ENCODE data around the gene ZNF281. TPM values are rescaled to one million over a fixed set of nuclear protein-coding genes. Genes with fewer than 3 reads are reported as not detected.

ZNF281 gene
- total RNA-seq, 1 experiment from 2014 or later = 31.3 TPM

DNA sequence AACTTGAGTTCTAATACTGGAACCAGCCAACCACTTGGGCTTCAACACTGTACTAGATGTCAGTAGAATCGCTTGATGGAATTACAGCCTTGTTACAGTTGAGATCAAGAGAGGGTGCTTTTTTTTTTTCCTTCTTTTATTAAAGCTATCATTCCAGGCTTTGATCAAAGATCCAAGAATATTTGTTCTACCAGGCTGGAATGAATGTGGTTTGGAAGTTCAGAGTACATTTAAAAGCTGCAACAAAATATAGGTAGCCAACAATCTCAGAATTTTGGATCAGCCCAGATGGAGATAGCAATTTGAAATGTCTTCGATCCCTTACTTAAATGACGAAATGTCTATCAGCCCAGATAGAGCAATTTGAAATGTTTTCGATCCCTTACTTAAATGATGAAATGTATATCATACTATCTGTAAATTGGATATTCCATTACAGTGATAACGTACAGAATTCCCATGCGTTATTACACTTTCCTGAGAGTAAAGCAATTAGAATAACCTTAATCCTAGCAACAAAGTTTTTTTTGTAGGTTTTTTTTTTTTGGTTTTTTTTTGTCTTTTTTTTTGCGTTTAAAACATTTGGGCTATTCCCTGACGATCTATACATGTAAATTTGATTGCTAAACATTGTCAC is 3.6 kb downstream of the ZNF281 start:
- CTCF ChIA-PET = no interaction called here
- H3K36me3 ChIP-seq (ENCODE audit: control insufficient read depth, insufficient read depth, low read length) = no peaks in the 10 kb centered on the region; the same call in 1 of the 2 replicates
- intact Hi-C loops (cut with micrococcal nuclease; ENCODE audit: unreplicated experiment) = no loop called here
- H3K4me1 ChIP-seq = peaks cover 21% of the 10 kb centered on the region; the same call in 1 of the 2 replicates
- DNase-seq = no peak
- TF ChIP-seq, protein P1, sequence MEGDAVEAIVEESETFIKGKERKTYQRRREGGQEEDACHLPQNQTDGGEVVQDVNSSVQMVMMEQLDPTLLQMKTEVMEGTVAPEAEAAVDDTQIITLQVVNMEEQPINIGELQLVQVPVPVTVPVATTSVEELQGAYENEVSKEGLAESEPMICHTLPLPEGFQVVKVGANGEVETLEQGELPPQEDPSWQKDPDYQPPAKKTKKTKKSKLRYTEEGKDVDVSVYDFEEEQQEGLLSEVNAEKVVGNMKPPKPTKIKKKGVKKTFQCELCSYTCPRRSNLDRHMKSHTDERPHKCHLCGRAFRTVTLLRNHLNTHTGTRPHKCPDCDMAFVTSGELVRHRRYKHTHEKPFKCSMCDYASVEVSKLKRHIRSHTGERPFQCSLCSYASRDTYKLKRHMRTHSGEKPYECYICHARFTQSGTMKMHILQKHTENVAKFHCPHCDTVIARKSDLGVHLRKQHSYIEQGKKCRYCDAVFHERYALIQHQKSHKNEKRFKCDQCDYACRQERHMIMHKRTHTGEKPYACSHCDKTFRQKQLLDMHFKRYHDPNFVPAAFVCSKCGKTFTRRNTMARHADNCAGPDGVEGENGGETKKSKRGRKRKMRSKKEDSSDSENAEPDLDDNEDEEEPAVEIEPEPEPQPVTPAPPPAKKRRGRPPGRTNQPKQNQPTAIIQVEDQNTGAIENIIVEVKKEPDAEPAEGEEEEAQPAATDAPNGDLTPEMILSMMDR (IDR thresholded peaks at IDR 0.05; ENCODE audit: insufficient read depth in 1 of 2, low read depth in 1 of 2, low read length in 1 of 2, severe bottlenecking in 1 of 2, unreplicated experiment in 1 of 2) = no peak
- Mint-ChIP-seq H3K27me3 (ENCODE audit: insufficient read depth, unreplicated experiment) (no peaks in the 10 kb centered on the region), H3K36me3 (ENCODE audit: insufficient read depth, unreplicated experiment) (peaks cover 69% of the 10 kb centered on the region), H3K27ac (ENCODE audit: unreplicated experiment) (no peak overlapping the region), H3K4me3 (ENCODE audit: unreplicated experiment) (peak overlapping the region; percentile 20), H3K9me3 (ENCODE audit: unreplicated experiment) (no peaks in the 10 kb centered on the region), H3K4me1 (ENCODE audit: low read depth, unreplicated experiment) (peaks cover 28% of the 10 kb centered on the region)
- no peak overlapping the region for H3K4me3 ChIP-seq (ENCODE audit: low read depth, low read length)
- BruUV-seq (replicated peaks) = no TSS peak
- no peaks in the 10 kb centered on the region for H3K9me3 ChIP-seq
- no peaks in the 10 kb centered on the region for H3K27me3 ChIP-seq (replicated peaks; ENCODE audit: control insufficient read depth, insufficient read depth, low read length)
- POLR2A ChIA-PET = no interaction called here

DNA sequence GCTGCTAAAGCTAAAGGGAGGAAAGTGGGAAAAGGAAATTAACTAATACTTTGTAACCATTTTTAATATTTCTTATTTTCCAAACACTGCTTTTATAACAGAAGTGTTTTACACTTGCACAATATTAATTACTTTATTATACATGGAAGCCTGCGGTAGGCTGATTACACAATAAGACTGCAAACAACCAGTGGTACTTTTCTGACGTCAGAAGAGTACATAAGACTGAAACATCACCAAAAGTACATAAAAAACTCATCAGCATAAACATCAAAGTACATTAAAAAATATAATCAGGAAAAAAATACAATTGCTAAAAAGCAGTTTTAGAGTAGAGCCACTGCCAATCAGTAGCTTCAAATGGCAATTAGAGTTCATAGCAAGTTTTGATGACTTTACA is 4.6 kb downstream of the ZNF281 start:
- peaks cover 68% of the 10 kb centered on the region for H3K36me3 Mint-ChIP-seq (ENCODE audit: insufficient read depth, unreplicated experiment)
- POLR2A ChIA-PET = no interaction called here
- H3K4me3 ChIP-seq (ENCODE audit: low read depth, low read length) = no peak overlapping the region

DNA sequence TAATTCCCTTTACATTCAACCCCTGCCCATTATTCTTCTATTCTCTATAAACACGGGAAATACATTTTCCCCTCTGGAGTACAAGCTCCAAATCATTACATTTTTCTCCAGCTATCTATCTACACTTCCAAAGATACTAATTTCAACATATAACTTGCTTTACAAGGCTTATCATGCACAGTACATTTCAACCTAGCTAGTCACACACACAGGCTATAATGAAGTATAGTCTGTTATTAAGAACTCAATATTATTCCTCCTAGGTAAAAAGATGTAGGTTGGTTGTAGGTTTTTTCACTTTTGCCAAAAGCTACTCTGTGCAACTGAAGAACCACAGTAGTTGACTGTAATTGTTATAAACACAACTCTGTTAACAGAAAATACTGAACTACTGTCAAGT is 8.1 kb downstream of the ZNF281 start:
- BruUV-seq (replicated peaks) = no TSS peak
- intact Hi-C loops (cut with micrococcal nuclease; ENCODE audit: unreplicated experiment) = no loop called here
- H3K36me3 ChIP-seq (ENCODE audit: control insufficient read depth, insufficient read depth, low read length) = no peaks in the 10 kb centered on the region; the same call in 1 of the 2 replicates
- TF ChIP-seq, protein P1 (IDR thresholded peaks at IDR 0.05; ENCODE audit: insufficient read depth in 1 of 2, low read depth in 1 of 2, low read length in 1 of 2, severe bottlenecking in 1 of 2, unreplicated experiment in 1 of 2) = no peak
- H3K4me1 ChIP-seq = 0 out of 2 replicates have a peak, but pooled peaks cover under 1% of the 10 kb centered on the region
- H3K4me3 ChIP-seq (ENCODE audit: low read depth, low read length) = no peak overlapping the region
- Mint-ChIP-seq H3K4me1 (ENCODE audit: low read depth, unreplicated experiment) (peaks cover 16% of the 10 kb centered on the region), H3K4me3 (ENCODE audit: unreplicated experiment) (no peak overlapping the region), H3K27me3 (ENCODE audit: insufficient read depth, unreplicated experiment) (no peaks in the 10 kb centered on the region), H3K27ac (ENCODE audit: unreplicated experiment) (no peak overlapping the region), H3K9me3 (ENCODE audit: unreplicated experiment) (no peaks in the 10 kb centered on the region), H3K36me3 (ENCODE audit: insufficient read depth, unreplicated experiment) (peaks cover 40% of the 10 kb centered on the region)
- no peak for DNase-seq
- CTCF ChIA-PET = no interaction called here
- no peaks in the 10 kb centered on the region for H3K27me3 ChIP-seq (replicated peaks; ENCODE audit: control insufficient read depth, insufficient read depth, low read length)
- POLR2A ChIA-PET = interaction anchor here (0.7 kb wide), 1 partner anchor 125 kb away, joined by 3 read pairs; no protein-coding TSS in a partner anchor
- no peaks in the 10 kb centered on the region for H3K9me3 ChIP-seq

More for the DNA sequence above, 4.6 kb downstream of the ZNF281 start:
- no peaks in the 10 kb centered on the region; the same call in 1 of the 2 replicates for H3K36me3 ChIP-seq (ENCODE audit: control insufficient read depth, insufficient read depth, low read length)
- H3K27me3 Mint-ChIP-seq (ENCODE audit: insufficient read depth, unreplicated experiment) = no peaks in the 10 kb centered on the region
- intact Hi-C loops (cut with micrococcal nuclease; ENCODE audit: unreplicated experiment) = no loop called here
- TF ChIP-seq, protein P1 (IDR thresholded peaks at IDR 0.05; ENCODE audit: insufficient read depth in 1 of 2, low read depth in 1 of 2, low read length in 1 of 2, severe bottlenecking in 1 of 2, unreplicated experiment in 1 of 2) = no peak
- H3K4me3 Mint-ChIP-seq (ENCODE audit: unreplicated experiment) = peak overlapping the region; percentile 20
- no peak for DNase-seq
- H3K27ac Mint-ChIP-seq (ENCODE audit: unreplicated experiment) = no peak overlapping the region
- H3K4me1 Mint-ChIP-seq (ENCODE audit: low read depth, unreplicated experiment) = peaks cover 28% of the 10 kb centered on the region
- peaks cover 21% of the 10 kb centered on the region; the same call in 1 of the 2 replicates for H3K4me1 ChIP-seq
- H3K27me3 ChIP-seq (replicated peaks; ENCODE audit: control insufficient read depth, insufficient read depth, low read length) = no peaks in the 10 kb centered on the region
- BruUV-seq (replicated peaks) = no TSS peak
- H3K9me3 ChIP-seq = no peaks in the 10 kb centered on the region
- CTCF ChIA-PET = no interaction called here
- H3K9me3 Mint-ChIP-seq (ENCODE audit: unreplicated experiment) = no peaks in the 10 kb centered on the region
